ENCODE results near the gene XKR8. TPM values are rescaled to one million over a fixed set of nuclear protein-coding genes. Genes with fewer than 3 reads are reported as not detected.

Gene XKR8
- total RNA-seq, 2 donors from 2014 or later, result 8.4 to 12.2 TPM

- no peaks in the 10 kb centered on the region for H3K9me3 Mint-ChIP-seq
- peaks cover 49% of the 10 kb centered on the region for H3K36me3 Mint-ChIP-seq (ENCODE audit: low read depth)
- no peaks in the 10 kb centered on the region for H3K27me3 Mint-ChIP-seq
- H3K27ac Mint-ChIP-seq, result peak overlapping the region; percentile 77
- ATAC-seq (replicated peaks), result no peak
- H3K4me3 Mint-ChIP-seq, result no peak overlapping the region
- H3K4me1 Mint-ChIP-seq, result peaks cover 30% of the 10 kb centered on the region
Measured at GRCh38 chr1:27966402-27967105, 6.8 kb downstream of the XKR8 start.

GRCh38 chr1:27967106-27967883, 7.5 kb downstream of the XKR8 start:
- H3K36me3 Mint-ChIP-seq (ENCODE audit: low read depth), result peaks cover 49% of the 10 kb centered on the region
- peak overlapping the region; percentile 38 for H3K4me3 Mint-ChIP-seq
- peak overlapping the region; percentile 90 for H3K27ac Mint-ChIP-seq
- H3K4me1 Mint-ChIP-seq, result peaks cover 30% of the 10 kb centered on the region
- no peaks in the 10 kb centered on the region for H3K9me3 Mint-ChIP-seq
- ATAC-seq (replicated peaks), result no peak
- H3K27me3 Mint-ChIP-seq, result no peaks in the 10 kb centered on the region

GRCh38 chr1:27967884-27968466, 8.2 kb downstream of the XKR8 start:
- Mint-ChIP-seq H3K27ac (peak overlapping the region; percentile 90), H3K4me3 (peak overlapping the region; percentile 38), H3K27me3 (no peaks in the 10 kb centered on the region), H3K36me3 (ENCODE audit: low read depth) (peaks cover 54% of the 10 kb centered on the region), H3K4me1 (peaks cover 30% of the 10 kb centered on the region), H3K9me3 (no peaks in the 10 kb centered on the region)
- ATAC-seq (replicated peaks), result peak; percentile 68

- Mint-ChIP-seq H3K4me1 (peaks cover 35% of the 10 kb centered on the region), H3K9me3 (no peaks in the 10 kb centered on the region), H3K27me3 (no peaks in the 10 kb centered on the region), H3K36me3 (ENCODE audit: low read depth) (peaks cover 62% of the 10 kb centered on the region), H3K27ac (peak overlapping the region; percentile 90), H3K4me3 (peak overlapping the region; percentile 38)
- ATAC-seq (replicated peaks), result peak; percentile 81
Measured at GRCh38 chr1:27968692-27969091, 8.9 kb downstream of the XKR8 start.

GRCh38 chr1:27970401-27970800, 10.6 kb downstream of the XKR8 start:
- Mint-ChIP-seq H3K36me3 (ENCODE audit: low read depth) (peaks cover 56% of the 10 kb centered on the region), H3K4me3 (no peak overlapping the region), H3K4me1 (peaks cover 35% of the 10 kb centered on the region), H3K27me3 (no peaks in the 10 kb centered on the region), H3K9me3 (no peaks in the 10 kb centered on the region), H3K27ac (peak overlapping the region; percentile 90)
- ATAC-seq (replicated peaks), result no peak

- no peaks in the 10 kb centered on the region for H3K27me3 Mint-ChIP-seq
- peaks cover 50% of the 10 kb centered on the region for H3K36me3 Mint-ChIP-seq (ENCODE audit: low read depth)
- H3K27ac Mint-ChIP-seq, result peak overlapping the region; percentile 38
- no peak overlapping the region for H3K4me3 Mint-ChIP-seq
- peaks cover 35% of the 10 kb centered on the region for H3K4me1 Mint-ChIP-seq
- H3K9me3 Mint-ChIP-seq, result no peaks in the 10 kb centered on the region
- no peak for ATAC-seq (replicated peaks)
Measured at GRCh38 chr1:27971674-27972073, 11.9 kb downstream of the XKR8 start.

GRCh38 chr1:27972141-27972540, 12.4 kb downstream of the XKR8 start:
- Mint-ChIP-seq H3K27ac (peak overlapping the region; percentile 38), H3K4me1 (peaks cover 35% of the 10 kb centered on the region), H3K9me3 (no peaks in the 10 kb centered on the region), H3K36me3 (ENCODE audit: low read depth) (peaks cover 45% of the 10 kb centered on the region), H3K4me3 (no peak overlapping the region), H3K27me3 (no peaks in the 10 kb centered on the region)
- ATAC-seq (replicated peaks), result no peak

GRCh38 chr1:27973771-27974416, 14.1 kb downstream of the XKR8 start:
- H3K4me3 Mint-ChIP-seq, result no peak overlapping the region
- ATAC-seq (replicated peaks), result no peak
- no peaks in the 10 kb centered on the region for H3K27me3 Mint-ChIP-seq
- H3K27ac Mint-ChIP-seq, result peak overlapping the region; percentile 73
- H3K9me3 Mint-ChIP-seq, result no peaks in the 10 kb centered on the region
- peaks cover 19% of the 10 kb centered on the region for H3K4me1 Mint-ChIP-seq
- peaks cover 28% of the 10 kb centered on the region for H3K36me3 Mint-ChIP-seq (ENCODE audit: low read depth)

GRCh38 chr1:27974417-27974781, 14.6 kb downstream of the XKR8 start:
- H3K27ac Mint-ChIP-seq, result peak overlapping the region; percentile 73
- peaks cover 27% of the 10 kb centered on the region for H3K36me3 Mint-ChIP-seq (ENCODE audit: low read depth)
- no peak overlapping the region for H3K4me3 Mint-ChIP-seq
- no peak for ATAC-seq (replicated peaks)
- H3K27me3 Mint-ChIP-seq, result no peaks in the 10 kb centered on the region
- peaks cover 16% of the 10 kb centered on the region for H3K4me1 Mint-ChIP-seq
- H3K9me3 Mint-ChIP-seq, result no peaks in the 10 kb centered on the region

GRCh38 chr1:27979151-27979858, 19.5 kb downstream of the XKR8 start:
- ATAC-seq (replicated peaks), result peak; percentile 99
- Mint-ChIP-seq H3K4me1 (no peaks in the 10 kb centered on the region), H3K36me3 (ENCODE audit: low read depth) (peaks cover under 1% of the 10 kb centered on the region), H3K9me3 (no peaks in the 10 kb centered on the region), H3K4me3 (no peak overlapping the region), H3K27ac (no peak overlapping the region), H3K27me3 (no peaks in the 10 kb centered on the region)

GRCh38 chr1:27979859-27980201, 20.1 kb downstream of the XKR8 start:
- H3K9me3 Mint-ChIP-seq, result no peaks in the 10 kb centered on the region
- H3K4me1 Mint-ChIP-seq, result no peaks in the 10 kb centered on the region
- H3K27me3 Mint-ChIP-seq, result no peaks in the 10 kb centered on the region
- no peak for ATAC-seq (replicated peaks)
- H3K36me3 Mint-ChIP-seq (ENCODE audit: low read depth), result no peaks in the 10 kb centered on the region
- H3K27ac Mint-ChIP-seq, result no peak overlapping the region
- no peak overlapping the region for H3K4me3 Mint-ChIP-seq

GRCh38 chr1:27980216-27980845, 20.6 kb downstream of the XKR8 start:
- Mint-ChIP-seq H3K36me3 (ENCODE audit: low read depth) (peaks cover under 1% of the 10 kb centered on the region), H3K27ac (no peak overlapping the region)

GRCh38 chr1:27981145-27981544, 21.4 kb downstream of the XKR8 start:
- ATAC-seq (replicated peaks), result no peak

More at GRCh38 chr1:27980216-27980845, 20.6 kb downstream of the XKR8 start:
- Mint-ChIP-seq H3K4me1 (no peaks in the 10 kb centered on the region), H3K27me3 (no peaks in the 10 kb centered on the region), H3K4me3 (no peak overlapping the region), H3K9me3 (no peaks in the 10 kb centered on the region)
- no peak for ATAC-seq (replicated peaks)

More at GRCh38 chr1:27981145-27981544, 21.4 kb downstream of the XKR8 start:
- Mint-ChIP-seq H3K4me3 (no peak overlapping the region), H3K36me3 (ENCODE audit: low read depth) (peaks cover 5% of the 10 kb centered on the region), H3K27me3 (no peaks in the 10 kb centered on the region), H3K4me1 (no peaks in the 10 kb centered on the region), H3K27ac (no peak overlapping the region), H3K9me3 (no peaks in the 10 kb centered on the region)
